Neural cell (in vitro differentiated cells): ENCODE results near the gene PREX1. TPM values are rescaled to one million over a fixed set of nuclear protein-coding genes. Genes with fewer than 3 reads are reported as not detected.
"Not testable (repeated sequence)": the region's sequence is repeated elsewhere in the genome, so short reads cannot be mapped to it uniquely, and the experiment has no call there.

Experiments
- H2AFZ ChIP-seq: fragments of 200-600, 300-800 bp; sonication (generic), shearing (Covaris generic); 2 replicates; pipeline ENCODE4 v1.6.0; 2014; ENCODE audit warnings: low read depth, mild to moderate bottlenecking, antibody characterized with exemption, low read length, moderate library complexity
- H3F3A ChIP-seq: fragments of 200-600 bp; shearing (Covaris generic); 2 replicates; pipeline ENCODE4 v1.6.1; 2016; ENCODE audit warnings: mild to moderate bottlenecking, moderate library complexity, mixed read lengths, antibody characterized with exemption, low read length; ENCODE audit not compliant: insufficient read depth, poor library complexity, severe bottlenecking
- H3K27ac ChIP-seq: fragments of 200-600, 300-800 bp; sonication (generic), shearing (Covaris generic); 2 replicates; pipeline ENCODE4 v1.5.1; 2014; ENCODE audit warnings: mild to moderate bottlenecking, low read length, moderate library complexity
- H3K27me3 ChIP-seq: fragments of 300-800, 200-600 bp; sonication (generic), shearing (Covaris generic); 2 replicates; pipeline ENCODE4 v1.6.0; 2014; ENCODE audit warnings: mild to moderate bottlenecking, low read depth, low read length, moderate library complexity; ENCODE audit not compliant: insufficient read depth
- H3K36me3 ChIP-seq: fragments of 300-800, 200-600 bp; sonication (generic), shearing (Covaris generic); 2 replicates; pipeline ENCODE4 v1.5.1; 2014; ENCODE audit warnings: mild to moderate bottlenecking, antibody characterized with exemption, low read length, moderate library complexity; ENCODE audit not compliant: insufficient read depth
- H3K4me2 ChIP-seq: fragments of 300-800, 200-600 bp; sonication (generic), shearing (Covaris generic); 2 replicates; pipeline ENCODE4 v1.6.0; 2014; ENCODE audit warnings: mild to moderate bottlenecking, low read length
- H3K4me3 ChIP-seq: fragments of 300-800, 200-600 bp; sonication (generic), shearing (Covaris generic); 2 replicates; pipeline ENCODE4 v1.5.1; 2014; ENCODE audit warnings: mild to moderate bottlenecking, low read length, moderate library complexity
- H3K79me2 ChIP-seq: fragments of 200-600 bp; shearing (Covaris generic); replicated peaks from 2 replicates; pipeline ENCODE4 v1.6.0; 2014; ENCODE audit warnings: mild to moderate bottlenecking, low read length, moderate library complexity; ENCODE audit not compliant: insufficient read depth
- H3K9ac ChIP-seq: fragments of 300-800, 200-600 bp; sonication (generic), shearing (Covaris generic); 2 replicates; pipeline ENCODE4 v1.6.1; 2016; ENCODE audit warnings: mild to moderate bottlenecking, low read length, mixed read lengths
- H3K9me2 ChIP-seq: fragments of 200-600 bp; shearing (Covaris generic); 2 replicates; pipeline ENCODE4 v1.6.1; 2016; ENCODE audit warnings: mild to moderate bottlenecking, low read length, mixed read lengths; ENCODE audit not compliant: insufficient read depth
- H3K9me3 ChIP-seq: fragments of 200-600, 300-800 bp; sonication (generic), shearing (Covaris generic); 2 replicates; pipeline ENCODE4 v1.6.1; 2016; ENCODE audit warnings: mild to moderate bottlenecking, mixed run types, low read length, moderate library complexity, mixed read lengths
- H4K20me1 ChIP-seq: fragments of 200-600 bp; shearing (Covaris generic); 2 replicates; pipeline ENCODE4 v1.6.1; 2016; ENCODE audit warnings: mild to moderate bottlenecking, mixed run types; ENCODE audit not compliant: insufficient read depth
- CTCF ChIP-seq: fragments of 450-650 bp; IDR thresholded peaks from 2 replicates; pipeline ENCODE4 v1.5.1; 2014; ENCODE audit warnings: antibody characterized with exemption, mild to moderate bottlenecking, moderate library complexity; ENCODE audit not compliant: poor library complexity, severe bottlenecking
- EP300 ChIP-seq: fragments of 450-650 bp; conservative IDR thresholded peaks from 2 replicates; pipeline ENCODE4 v1.6.1; 2014; ENCODE audit warnings: antibody characterized with exemption, mild to moderate bottlenecking, moderate library complexity; ENCODE audit not compliant: poor library complexity, severe bottlenecking
- EZH2 ChIP-seq: fragments of 200-600, 300-800 bp; shearing (Covaris generic), sonication (generic); IDR thresholded peaks from 2 replicates; pipeline ENCODE4 v1.6.1; 2014; ENCODE audit warnings: antibody characterized with exemption, low read length, borderline replicate concordance, mild to moderate bottlenecking; ENCODE audit not compliant: insufficient read depth, poor library complexity, severe bottlenecking
- MXI1 ChIP-seq: fragments of 450-650 bp; conservative IDR thresholded peaks from 2 replicates; pipeline ENCODE4 v1.6.1; 2014; ENCODE audit warnings: antibody characterized with exemption, mild to moderate bottlenecking; ENCODE audit not compliant: poor library complexity, severe bottlenecking
- POLR2AphosphoS5 ChIP-seq: IDR thresholded peaks from 2 replicates; pipeline ENCODE4 v1.6.1; 2012
- RAD21 ChIP-seq: fragments of 450-650 bp; conservative IDR thresholded peaks from 2 replicates; pipeline ENCODE4 v1.6.1; 2014; ENCODE audit warnings: antibody characterized with exemption, mild to moderate bottlenecking, moderate library complexity
- SMC3 ChIP-seq: fragments of 450-650 bp; conservative IDR thresholded peaks from 2 replicates; pipeline ENCODE4 v1.6.1; 2014; ENCODE audit warnings: antibody characterized with exemption, mild to moderate bottlenecking, moderate library complexity; ENCODE audit not compliant: poor library complexity
- TAF1 ChIP-seq: IDR thresholded peaks from 2 replicates; pipeline ENCODE4 v1.6.1; 2012; ENCODE audit warnings: low read depth
- polyA plus RNA-seq: library from polyadenylated mRNA; depleted of rRNA; stranded (reverse); fragments of >200 nt; gene quantifications from 2 replicates; pipeline ENCODE4 v1.2.3, GENCODE V29; 2014
- TF ChIP-seq, protein P1 (sequence below): IDR thresholded peaks from 2 replicates; pipeline ENCODE4 v1.6.1; 2012; ENCODE audit warnings: borderline replicate concordance

PREX1 gene
- polyA plus RNA-seq, 1 donor from 2014 or later, result 0.06 TPM

GRCh38 chr20:48599106-48599747 lies 228.6 kb downstream of the PREX1 start:
- H4K20me1 ChIP-seq, result no peaks in the 10 kb centered on the region
- H3K4me2 ChIP-seq, result no peak overlapping the region
- no peaks in the 10 kb centered on the region for H3F3A ChIP-seq
- H3K27ac ChIP-seq, result no peak overlapping the region
- H3K9me2 ChIP-seq, result no peaks in the 10 kb centered on the region
- H3K4me3 ChIP-seq, result no peak overlapping the region
- TF ChIP-seq MXI1 (no peak), EP300 (no peak), SMC3 (no peak), EZH2 (no peak), CTCF (no peak), POLR2AphosphoS5 (no peak), TAF1 (no peak), RAD21 (no peak)
- TF ChIP-seq, protein P1, sequence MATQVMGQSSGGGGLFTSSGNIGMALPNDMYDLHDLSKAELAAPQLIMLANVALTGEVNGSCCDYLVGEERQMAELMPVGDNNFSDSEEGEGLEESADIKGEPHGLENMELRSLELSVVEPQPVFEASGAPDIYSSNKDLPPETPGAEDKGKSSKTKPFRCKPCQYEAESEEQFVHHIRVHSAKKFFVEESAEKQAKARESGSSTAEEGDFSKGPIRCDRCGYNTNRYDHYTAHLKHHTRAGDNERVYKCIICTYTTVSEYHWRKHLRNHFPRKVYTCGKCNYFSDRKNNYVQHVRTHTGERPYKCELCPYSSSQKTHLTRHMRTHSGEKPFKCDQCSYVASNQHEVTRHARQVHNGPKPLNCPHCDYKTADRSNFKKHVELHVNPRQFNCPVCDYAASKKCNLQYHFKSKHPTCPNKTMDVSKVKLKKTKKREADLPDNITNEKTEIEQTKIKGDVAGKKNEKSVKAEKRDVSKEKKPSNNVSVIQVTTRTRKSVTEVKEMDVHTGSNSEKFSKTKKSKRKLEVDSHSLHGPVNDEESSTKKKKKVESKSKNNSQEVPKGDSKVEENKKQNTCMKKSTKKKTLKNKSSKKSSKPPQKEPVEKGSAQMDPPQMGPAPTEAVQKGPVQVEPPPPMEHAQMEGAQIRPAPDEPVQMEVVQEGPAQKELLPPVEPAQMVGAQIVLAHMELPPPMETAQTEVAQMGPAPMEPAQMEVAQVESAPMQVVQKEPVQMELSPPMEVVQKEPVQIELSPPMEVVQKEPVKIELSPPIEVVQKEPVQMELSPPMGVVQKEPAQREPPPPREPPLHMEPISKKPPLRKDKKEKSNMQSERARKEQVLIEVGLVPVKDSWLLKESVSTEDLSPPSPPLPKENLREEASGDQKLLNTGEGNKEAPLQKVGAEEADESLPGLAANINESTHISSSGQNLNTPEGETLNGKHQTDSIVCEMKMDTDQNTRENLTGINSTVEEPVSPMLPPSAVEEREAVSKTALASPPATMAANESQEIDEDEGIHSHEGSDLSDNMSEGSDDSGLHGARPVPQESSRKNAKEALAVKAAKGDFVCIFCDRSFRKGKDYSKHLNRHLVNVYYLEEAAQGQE, result no peak
- no peaks in the 10 kb centered on the region for H3K9me3 ChIP-seq
- H3K36me3 ChIP-seq, result no peaks in the 10 kb centered on the region
- H3K27me3 ChIP-seq, result no peaks in the 10 kb centered on the region
- no peak overlapping the region for H3K9ac ChIP-seq
- H2AFZ ChIP-seq, result no peak overlapping the region
- no peaks in the 10 kb centered on the region for H3K79me2 ChIP-seq

DNA sequence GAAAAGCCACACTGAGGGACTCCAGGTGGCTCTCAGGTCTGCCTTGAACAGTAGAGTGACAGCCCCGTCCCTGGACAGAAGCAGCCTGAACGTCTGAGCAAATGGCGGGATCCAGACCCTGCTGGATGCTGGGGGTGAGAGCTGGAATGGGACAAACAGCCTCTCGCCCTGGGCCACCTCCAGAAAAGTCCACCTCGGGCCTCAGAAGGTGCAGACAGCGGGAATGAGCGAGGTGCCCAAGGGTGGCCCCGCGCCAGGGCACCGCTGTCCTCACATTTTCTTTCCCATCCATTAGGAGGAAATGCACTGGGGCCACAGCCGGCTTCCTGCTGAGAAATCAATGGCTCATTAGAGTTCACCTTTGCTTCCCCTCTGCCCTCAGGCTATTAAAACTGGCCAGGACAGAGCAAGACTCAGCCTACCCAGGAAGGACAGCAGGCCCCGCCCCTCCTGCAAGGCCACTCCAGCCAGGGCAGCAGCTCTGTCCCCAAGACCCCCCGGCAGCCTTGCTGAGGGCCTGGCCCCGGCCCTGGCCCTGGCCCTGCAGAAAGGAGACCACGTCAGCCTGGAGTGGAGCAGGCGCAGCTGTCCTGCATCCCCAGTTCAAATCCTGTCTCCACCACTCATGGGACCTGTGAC lies 229.4 kb downstream of the PREX1 start:
- not testable (repeated sequence) for H3K9me3 ChIP-seq, H3K4me2 ChIP-seq, H3K36me3 ChIP-seq, H3K79me2 ChIP-seq, H3F3A ChIP-seq, H3K4me3 ChIP-seq, H3K9me2 ChIP-seq, H4K20me1 ChIP-seq, H2AFZ ChIP-seq, H3K27ac ChIP-seq, H3K9ac ChIP-seq, H3K27me3 ChIP-seq
